GM13977 (cell line): Measurements from ENCODE around the gene RNASE12.

Source experiments
- DNase-seq: peaks from one replicate; pipeline ENCODE4 v3.0.0; 2012; ENCODE audit warnings: low spot score
- CTCF ChIP-seq: IDR thresholded peaks from 2 replicates; pipeline ENCODE4 v1.5.1; 2012; ENCODE audit warnings: mild to moderate bottlenecking, control low read depth; ENCODE audit not compliant: insufficient read depth; ENCODE audit errors: extremely low read depth, missing control alignments
- in situ Hi-C: fragments of 300-500 bp; cut with MboI; formaldehyde crosslinking; loops from one replicate; pipeline ENCODE4 v1.12.0; 2022; ENCODE audit warnings: low sequenced_read_pairs, low pct_unique_long_range_greater_than_20kb, mixed read lengths, inconsistent platforms; ENCODE audit not compliant: unreplicated experiment

Gene RNASE12

GRCh38 chr14:20591235-20591634 is at the start of gene RNASE12:
TSS of gene RNASE12 (minus strand) at chr14:20591376. CDS start at chr14:20590723, 653 bp downstream.
- in situ Hi-C loops: no loop called here
- TF ChIP-seq CTCF: no peak
- DNase-seq: no peak

GRCh38 chr14:20632831-20633691 is 41.9 kb upstream of the RNASE12 start:
- TF ChIP-seq CTCF: no peak
- peak; percentile 79 for DNase-seq
- in situ Hi-C loops: no loop called here

- peak; percentile 26 for DNase-seq
- in situ Hi-C loops: no loop called here
- no peak for TF ChIP-seq CTCF
Observed at GRCh38 chr14:20632448-20632830, 41.3 kb upstream of the RNASE12 start.

GRCh38 chr14:20631880-20632389 is 40.8 kb upstream of the RNASE12 start:
- peak; percentile 27 for DNase-seq
- no peak for TF ChIP-seq CTCF
- in situ Hi-C loops: no loop called here

GRCh38 chr14:20631023-20631879 is 40.1 kb upstream of the RNASE12 start:
- TF ChIP-seq CTCF: no peak
- DNase-seq: no peak
- in situ Hi-C loops: no loop called here

GRCh38 chr14:20630340-20631022 is 39.3 kb upstream of the RNASE12 start:
- no peak for TF ChIP-seq CTCF
- DNase-seq: peak; percentile 29
- in situ Hi-C loops: no loop called here
